ENCODE results near the gene TTC34. TPM values are rescaled to one million over a fixed set of nuclear protein-coding genes. Genes with fewer than 3 reads are reported as not detected.
A peak's percentile ranks its signal among the peaks of the same experiment; 100 is the strongest.

The TTC34 gene
- total RNA-seq, 6 experiments from 2014 or later, result 0.06 to 0.23 (median 0.18) TPM; not detected in 1

DNA sequence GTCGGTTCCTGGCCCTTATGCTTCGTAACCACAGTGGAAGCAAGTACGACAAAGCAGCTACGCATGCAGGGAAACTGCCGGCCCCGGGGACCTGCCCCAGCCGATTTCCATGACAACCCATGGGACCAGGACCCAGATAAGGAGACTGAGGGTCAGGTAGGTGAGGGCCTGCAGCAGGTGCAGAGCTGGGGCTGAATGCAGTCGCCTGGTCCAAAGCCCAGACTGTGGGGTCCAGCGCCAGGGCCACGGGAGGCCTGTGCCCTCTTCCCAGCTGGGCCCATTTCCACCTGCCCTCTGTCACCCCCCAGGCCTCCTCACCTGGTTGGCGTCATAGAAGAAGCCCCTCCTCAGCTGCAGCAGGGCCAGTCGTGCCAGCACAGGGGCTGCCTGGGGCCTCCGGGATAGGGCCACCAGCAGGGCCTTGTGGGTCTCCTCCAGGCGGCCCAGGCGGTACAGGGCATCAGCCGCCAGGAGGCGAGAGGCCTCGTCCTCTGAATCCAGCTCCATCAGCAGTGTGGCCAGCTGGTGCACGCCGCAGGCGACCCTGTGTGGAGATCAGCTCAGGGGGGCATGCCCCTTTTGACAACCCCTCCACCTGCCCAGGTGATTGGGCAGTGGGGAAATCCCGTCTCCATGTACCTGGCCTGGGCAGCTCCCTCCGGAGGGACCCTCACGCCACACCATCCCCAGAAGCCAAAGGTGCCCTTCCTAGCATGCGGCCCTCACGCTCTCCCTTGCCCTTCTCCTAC is 14.2 kb downstream of the TTC34 start:
- Histone ChIP-seq H3K4me1 (no peaks in the 10 kb centered on the region), H3K27me3 (no peaks in the 10 kb centered on the region), H3K36me3 (no peaks in the 10 kb centered on the region), H3K4me3 (no peak overlapping the region), H3K9me3 (no peaks in the 10 kb centered on the region), H3K27ac (no peak overlapping the region)
- ATAC-seq (no peak), DNase-seq (peak; percentile 14 to 53 (median 39))
- intact Hi-C loops (cut with DNase I), result no loop called here
- TF ChIP-seq POLR2A (IDR thresholded peaks at IDR 0.05), result no peak
- TF ChIP-seq, protein P1, sequence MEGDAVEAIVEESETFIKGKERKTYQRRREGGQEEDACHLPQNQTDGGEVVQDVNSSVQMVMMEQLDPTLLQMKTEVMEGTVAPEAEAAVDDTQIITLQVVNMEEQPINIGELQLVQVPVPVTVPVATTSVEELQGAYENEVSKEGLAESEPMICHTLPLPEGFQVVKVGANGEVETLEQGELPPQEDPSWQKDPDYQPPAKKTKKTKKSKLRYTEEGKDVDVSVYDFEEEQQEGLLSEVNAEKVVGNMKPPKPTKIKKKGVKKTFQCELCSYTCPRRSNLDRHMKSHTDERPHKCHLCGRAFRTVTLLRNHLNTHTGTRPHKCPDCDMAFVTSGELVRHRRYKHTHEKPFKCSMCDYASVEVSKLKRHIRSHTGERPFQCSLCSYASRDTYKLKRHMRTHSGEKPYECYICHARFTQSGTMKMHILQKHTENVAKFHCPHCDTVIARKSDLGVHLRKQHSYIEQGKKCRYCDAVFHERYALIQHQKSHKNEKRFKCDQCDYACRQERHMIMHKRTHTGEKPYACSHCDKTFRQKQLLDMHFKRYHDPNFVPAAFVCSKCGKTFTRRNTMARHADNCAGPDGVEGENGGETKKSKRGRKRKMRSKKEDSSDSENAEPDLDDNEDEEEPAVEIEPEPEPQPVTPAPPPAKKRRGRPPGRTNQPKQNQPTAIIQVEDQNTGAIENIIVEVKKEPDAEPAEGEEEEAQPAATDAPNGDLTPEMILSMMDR (IDR thresholded peaks at IDR 0.05), result no peak
- 20% methylated on average over 1 of the region's 26 CpGs for WGBS (ENCODE audit: insufficient coverage, low coverage, low lambda C conversion rate, missing lambda C conversion rate)

DNA sequence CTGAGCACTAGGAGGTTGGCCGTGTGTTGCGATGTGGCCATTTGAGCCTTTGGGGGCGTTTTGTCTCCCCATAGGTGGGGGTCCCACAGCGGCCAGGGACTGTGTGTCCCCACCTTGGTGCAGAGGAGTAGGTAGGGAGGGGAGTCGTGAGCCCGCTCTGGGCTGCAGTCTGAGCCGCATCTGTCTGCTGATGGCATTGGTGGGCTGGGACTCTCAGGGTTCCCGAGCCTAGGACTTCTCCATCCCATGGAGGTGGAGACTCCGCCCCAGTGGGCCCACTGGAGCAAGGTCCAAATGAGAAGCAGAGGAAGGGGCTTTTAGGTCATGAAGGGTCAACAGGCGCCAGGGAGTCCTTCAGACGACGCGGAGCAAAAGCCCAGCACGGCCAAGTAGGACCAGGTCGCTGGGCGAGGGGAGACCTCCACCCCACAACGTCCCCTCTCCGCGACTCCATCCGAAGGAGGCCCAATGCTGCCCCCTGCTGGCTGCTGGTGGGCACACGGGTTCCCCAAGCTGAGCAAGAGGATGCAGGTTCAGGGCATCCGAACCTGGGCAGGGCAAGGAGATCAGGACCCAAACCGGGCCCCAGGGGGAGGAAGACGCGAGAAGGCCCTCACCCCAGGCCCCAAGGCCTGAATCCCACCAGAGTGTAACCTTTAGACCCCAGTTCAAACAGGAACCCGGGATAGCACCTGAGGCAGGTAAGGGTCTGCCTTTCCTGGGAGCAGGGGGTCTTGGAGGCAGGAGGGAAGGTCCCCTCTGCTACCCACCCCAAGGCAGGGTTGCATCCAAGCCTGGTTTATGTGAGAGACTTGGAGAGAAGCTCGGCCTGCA is 14.9 kb downstream of the TTC34 start:
- intact Hi-C loops (cut with DNase I), result no loop called here
- no peaks in the 10 kb centered on the region for H3K4me1 ChIP-seq
- H3K27ac ChIP-seq, result no peak overlapping the region
- peak; percentile 47 to 60 (median 55) for ATAC-seq
- peak; percentile 47 to 70 (median 58) for DNase-seq
- TF ChIP-seq, protein P1 (IDR thresholded peaks at IDR 0.05), result peak; percentile 55 to 77 (median 62)
- TF ChIP-seq POLR2A (IDR thresholded peaks at IDR 0.05), result no peak
- H3K36me3 ChIP-seq, result no peaks in the 10 kb centered on the region
- WGBS (ENCODE audit: insufficient coverage, low coverage, low lambda C conversion rate, missing lambda C conversion rate), result 18% methylated on average over 5 of the region's 27 CpGs
- H3K9me3 ChIP-seq, result peaks cover 0 to 5% (median 0%) of the 10 kb centered on the region in 4 donors
- no peak overlapping the region for H3K4me3 ChIP-seq
- H3K27me3 ChIP-seq, result no peaks in the 10 kb centered on the region

DNA sequence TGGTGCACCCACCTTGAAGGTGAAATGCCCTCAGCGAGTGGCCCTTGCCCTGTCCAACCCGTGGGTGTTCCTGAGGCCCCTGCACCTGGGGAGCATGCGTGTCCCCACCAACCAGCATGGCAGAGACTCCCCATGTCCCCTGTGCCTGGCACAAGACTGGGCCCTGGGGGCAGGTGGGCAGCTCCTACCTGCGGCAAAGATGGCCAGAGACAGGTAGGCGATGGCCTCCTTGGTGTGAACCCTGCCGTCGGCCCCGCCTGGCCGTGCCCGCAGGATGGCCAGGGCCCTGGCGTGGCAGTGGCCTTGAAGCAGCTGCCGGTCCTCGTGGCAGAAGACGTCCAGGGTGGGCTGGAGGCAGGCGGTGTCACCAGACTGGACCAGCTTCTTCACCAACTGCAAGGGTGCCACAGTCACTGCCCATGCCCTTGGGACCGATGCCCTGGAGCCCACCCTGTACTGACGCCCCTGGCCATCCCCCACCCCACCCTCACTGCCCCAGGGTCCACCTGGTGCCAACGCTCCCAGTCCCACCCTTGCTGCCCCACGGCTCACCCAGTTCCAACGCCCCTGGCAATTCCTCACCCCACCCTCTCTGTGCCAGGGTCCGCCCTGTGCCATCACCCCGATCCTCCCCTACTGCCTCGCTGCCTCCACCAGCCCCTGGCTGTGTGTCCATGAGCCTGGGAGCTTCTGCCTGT is 15.7 kb downstream of the TTC34 start:
- intact Hi-C loops (cut with DNase I), result no loop called here
- DNase-seq, result peak; percentile 14 to 47 (median 39)
- no peaks in the 10 kb centered on the region for H3K36me3 ChIP-seq
- WGBS (ENCODE audit: insufficient coverage, low coverage, low lambda C conversion rate, missing lambda C conversion rate), result 80% methylated on average over 1 of the region's 23 CpGs
- H3K9me3 ChIP-seq, result peaks cover 0 to 8% (median 0%) of the 10 kb centered on the region in 4 donors
- TF ChIP-seq, protein P1 (IDR thresholded peaks at IDR 0.05), result no peak
- TF ChIP-seq POLR2A (IDR thresholded peaks at IDR 0.05), result no peak
- H3K4me1 ChIP-seq, result no peaks in the 10 kb centered on the region
- no peak overlapping the region for H3K4me3 ChIP-seq
- ATAC-seq, result no peak
- no peaks in the 10 kb centered on the region for H3K27me3 ChIP-seq
- no peak overlapping the region for H3K27ac ChIP-seq

DNA sequence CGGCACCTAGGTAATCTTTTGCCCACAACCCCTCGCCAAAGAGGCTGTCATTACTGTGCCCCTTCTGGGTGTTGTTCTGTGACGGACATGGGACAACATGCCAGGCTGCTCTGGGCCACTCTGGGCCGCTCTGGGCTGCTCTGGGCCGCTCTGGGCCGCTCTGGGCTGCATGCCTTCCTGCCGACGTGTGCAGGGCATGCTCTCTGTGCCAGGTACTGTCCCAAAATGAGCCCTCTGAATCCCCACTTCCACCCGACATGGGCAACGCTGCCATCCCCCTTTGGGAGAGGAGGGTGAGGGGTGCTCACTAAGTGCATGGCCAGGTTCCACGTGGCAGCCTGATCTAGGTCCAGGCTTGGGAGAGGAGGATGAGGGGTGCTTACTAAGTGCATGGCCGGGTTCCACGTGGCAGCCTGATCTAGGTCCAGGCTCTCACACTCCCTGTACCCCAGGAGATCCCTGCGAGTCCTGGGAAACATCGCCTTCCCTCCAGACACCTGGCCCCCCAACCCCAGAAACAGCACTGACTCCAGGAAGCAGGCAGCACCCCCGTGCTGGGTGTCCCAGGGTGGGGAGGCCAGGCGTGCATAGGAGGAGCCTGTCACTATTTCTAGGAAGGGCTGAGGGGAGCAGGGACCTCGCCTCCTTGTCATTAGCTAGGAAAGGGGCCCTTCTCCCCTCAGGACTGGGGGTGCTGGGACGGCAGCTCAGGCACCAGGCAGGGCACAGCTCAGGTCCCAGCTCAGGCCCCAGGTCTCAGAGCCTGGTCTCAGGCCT is 16.5 kb downstream of the TTC34 start:
- WGBS (ENCODE audit: insufficient coverage, low coverage, low lambda C conversion rate, missing lambda C conversion rate), result 73% methylated on average over 8 of the region's 19 CpGs
- H3K27ac ChIP-seq, result no peak overlapping the region
- H3K4me3 ChIP-seq, result no peak overlapping the region
- peak in 2 of 3 donors; percentile 13 to 30 for DNase-seq
- intact Hi-C loops (cut with DNase I), result no loop called here
- H3K27me3 ChIP-seq, result no peaks in the 10 kb centered on the region
- ATAC-seq, result no peak
- no peaks in the 10 kb centered on the region for H3K36me3 ChIP-seq
- TF ChIP-seq, protein P1 (IDR thresholded peaks at IDR 0.05), result no peak
- no peak for TF ChIP-seq POLR2A (IDR thresholded peaks at IDR 0.05)
- H3K9me3 ChIP-seq, result peaks cover 0 to 8% (median 0%) of the 10 kb centered on the region in 4 donors
- no peaks in the 10 kb centered on the region for H3K4me1 ChIP-seq
